GM12874 (cell line): ENCODE data around the gene ALPI.

ENCODE experiments used
- CTCF ChIP-seq: IDR thresholded peaks from 2 replicates; pipeline ENCODE4 v1.5.1; 2011; ENCODE audit warnings: low read depth, mild to moderate bottlenecking, control low read depth, low read length, moderate library complexity; ENCODE audit not compliant: insufficient read depth

Gene ALPI

DNA sequence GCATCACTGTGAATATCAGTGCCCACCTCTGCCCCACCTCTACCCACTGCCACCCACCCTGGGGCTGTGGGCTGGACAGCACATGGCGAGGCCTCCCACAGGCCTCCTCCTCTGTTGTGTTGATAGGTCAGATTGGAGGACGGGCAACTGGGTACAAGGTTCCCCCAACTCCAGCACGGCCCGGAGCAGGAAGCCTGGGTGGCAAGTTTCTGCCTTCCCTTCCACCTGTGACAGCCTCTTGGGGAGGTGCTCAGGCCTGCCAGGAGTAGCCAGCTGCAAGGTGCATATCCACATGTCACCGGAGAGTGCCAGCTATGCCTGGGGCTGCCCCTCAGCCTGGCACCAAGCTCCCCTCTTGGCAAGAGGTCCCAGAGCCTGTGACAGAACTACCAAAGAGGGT is 38.6 kb downstream of the ALPI start:
- TF ChIP-seq CTCF = no peak

- TF ChIP-seq CTCF = no peak
Measured at GRCh38 chr2:232495292-232495691, 39.3 kb downstream of the ALPI start.

DNA sequence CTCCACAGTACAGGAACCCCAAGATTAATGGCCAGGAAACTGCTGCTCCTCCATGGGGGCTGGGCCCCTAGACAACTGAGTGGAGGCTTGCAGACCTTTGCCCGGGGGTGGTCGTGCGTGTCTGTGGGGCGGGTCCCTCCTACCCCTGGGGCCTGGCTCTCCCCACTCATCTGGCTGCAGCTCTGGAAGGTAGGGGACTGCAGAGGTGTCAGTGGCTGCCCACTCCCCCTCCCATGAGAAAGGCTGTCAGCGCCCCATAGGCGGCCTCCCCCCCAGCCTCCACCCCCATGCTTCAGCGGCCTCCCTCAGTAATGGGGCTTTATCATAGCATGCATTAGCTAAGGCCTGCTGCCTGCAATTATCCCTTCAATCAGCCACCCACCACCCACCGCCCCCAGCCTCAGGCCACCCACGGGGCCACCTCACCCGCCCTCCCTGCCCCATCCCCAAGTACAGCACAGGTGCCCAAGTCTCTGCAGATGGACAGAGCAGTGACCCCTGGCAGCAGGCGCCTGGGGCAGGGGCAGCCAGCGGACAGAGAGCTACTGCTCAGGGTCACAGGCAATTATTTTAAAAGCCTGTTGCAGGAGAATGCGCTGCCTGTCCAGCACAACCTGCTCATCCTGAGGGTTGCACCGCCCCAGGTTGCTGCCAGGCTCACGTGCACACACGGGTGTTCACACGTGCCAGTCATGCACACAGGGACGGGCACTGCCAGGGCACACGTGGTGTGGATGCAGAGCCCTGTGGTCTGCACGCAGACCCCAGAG is 40.7 kb downstream of the ALPI start:
- no peak for TF ChIP-seq CTCF

DNA sequence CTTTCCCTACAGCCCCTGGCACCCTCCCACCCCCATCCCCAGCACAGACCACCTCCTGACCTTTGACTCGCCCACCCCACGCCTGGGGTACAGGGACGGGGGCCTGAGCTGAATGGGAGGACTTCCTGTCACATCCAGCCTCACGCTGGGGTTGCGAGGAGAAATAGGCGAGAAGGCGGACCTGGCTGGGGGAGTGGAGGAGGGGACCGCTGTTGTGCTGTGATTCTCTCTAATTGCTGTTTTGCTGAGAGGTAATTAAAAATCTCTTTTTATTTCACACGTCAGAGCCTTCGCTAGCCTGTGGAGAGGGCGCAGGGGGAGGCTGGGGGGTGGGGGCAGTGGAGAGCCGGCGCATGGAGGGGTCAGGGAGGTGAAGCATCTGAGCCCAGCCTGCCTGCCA is 41.4 kb downstream of the ALPI start:
- no peak for TF ChIP-seq CTCF

DNA sequence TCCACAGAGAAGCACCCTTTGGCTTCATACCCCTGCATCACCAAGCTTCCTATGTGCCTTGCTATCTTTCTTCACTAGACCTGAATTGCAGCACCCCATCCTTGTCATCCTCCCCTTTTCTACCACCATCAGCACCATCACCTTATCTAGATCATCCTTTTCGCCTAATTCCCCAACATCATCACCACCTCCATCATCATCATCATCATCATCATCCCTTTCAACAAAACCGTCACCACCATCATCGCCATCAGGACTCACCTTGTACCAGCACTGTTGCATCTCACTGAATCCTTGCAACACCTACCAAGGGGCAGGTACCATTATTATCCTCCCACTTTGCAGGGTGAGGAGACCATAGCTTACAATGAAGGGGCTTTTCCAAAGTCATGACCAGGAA is 42.5 kb downstream of the ALPI start:
- TF ChIP-seq CTCF = no peak

DNA sequence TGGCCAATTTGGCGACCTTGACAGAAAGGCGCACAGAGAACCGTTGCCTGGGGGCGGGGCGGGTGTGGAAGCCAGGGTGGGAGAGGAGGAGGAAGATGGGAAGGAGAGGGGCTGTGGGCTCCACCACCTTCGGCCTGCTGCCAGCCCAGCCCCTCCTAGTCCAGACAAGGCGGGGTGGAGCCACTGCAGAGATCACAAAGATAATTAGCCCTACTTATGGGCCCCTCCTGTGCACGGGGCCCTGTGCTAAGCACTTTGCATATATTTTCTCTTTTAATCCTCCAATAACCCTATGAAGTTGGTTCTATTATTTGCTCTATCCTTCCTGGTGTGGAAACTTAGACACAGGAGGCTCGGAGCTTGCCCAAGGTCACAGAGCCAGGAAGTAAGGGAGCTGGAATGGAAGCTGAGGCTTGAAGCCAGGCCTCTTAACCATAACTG is 45.4 kb downstream of the ALPI start:
- TF ChIP-seq CTCF = no peak

GRCh38 chr2:232501794-232502390 is 45.9 kb downstream of the ALPI start:
- TF ChIP-seq CTCF = no peak
